GM12878 (cell line): Measurements from ENCODE around the gene F12.

ENCODE experiments used
- CEBPB ChIP-seq, 2 experiments: fragments of 150-350 bp in 1 of 2; IDR thresholded peaks; 2 replicates each; pipeline ENCODE4 v1.6.1; 2012 to 2014; ENCODE audit warnings: low read depth in 2 of 2, low read length in 2 of 2, borderline replicate concordance in 1 of 2, inconsistent platforms in 1 of 2
- CHD1 ChIP-seq: IDR thresholded peaks from 2 replicates; pipeline ENCODE4 v1.6.1; 2012; ENCODE audit warnings: low read depth, low read length, improper control_type of control experiment
- KDM1A ChIP-seq: fragments of 200-600 bp; sonication (generic); IDR thresholded peaks from 2 replicates; pipeline ENCODE4 v1.6.1; 2016; ENCODE audit warnings: borderline replicate concordance
- NRF1 ChIP-seq: conservative IDR thresholded peaks from 2 replicates; pipeline ENCODE4 v1.6.1; 2011; ENCODE audit warnings: mild to moderate bottlenecking, low read depth, low read length, improper control_type of control experiment
- POLR2A ChIP-seq: IDR thresholded peaks from 2 replicates; pipeline ENCODE4 v1.6.1; 2011; ENCODE audit warnings: low read depth, mild to moderate bottlenecking, low read length
- RCOR1 ChIP-seq: conservative IDR thresholded peaks from 2 replicates; pipeline ENCODE4 v1.6.1; 2012; ENCODE audit warnings: low read depth, low read length, improper control_type of control experiment
- SPI1 ChIP-seq: IDR thresholded peaks from 2 replicates; pipeline ENCODE4 v1.6.1; 2011; ENCODE audit warnings: low read depth, mild to moderate bottlenecking, low read length, moderate library complexity, borderline replicate concordance; ENCODE audit not compliant: insufficient read depth
- SRF ChIP-seq, 2 experiments: IDR thresholded peaks; 2 replicates each; pipeline ENCODE4 v1.6.1; 2011; ENCODE audit warnings: low read depth in 2 of 2, low read length in 2 of 2, mild to moderate bottlenecking in 1 of 2, moderate library complexity in 1 of 2
- TF ChIP-seq, protein P1 (sequence below): fragments of 450-650 bp; IDR thresholded peaks from 2 replicates; pipeline ENCODE4 v1.6.1; 2017; ENCODE audit warnings: mild to moderate bottlenecking
- TF ChIP-seq, protein P2 (sequence below), 3 experiments: IDR thresholded peaks in 2 of 3; conservative IDR thresholded peaks in 1 of 3; 2 replicates each; pipeline ENCODE4 v1.5.1; 2011; ENCODE audit warnings: low read depth in 3 of 3, low read length in 3 of 3, mild to moderate bottlenecking in 3 of 3, control low read depth in 2 of 3, moderate library complexity in 2 of 3, inconsistent platforms in 1 of 3, mixed read lengths in 1 of 3; ENCODE audit not compliant: control insufficient read depth in 2 of 3, insufficient read depth in 1 of 3; ENCODE audit errors: extremely low read depth in 1 of 3

- TF ChIP-seq RCOR1, result no peak
- TF ChIP-seq SRF (IDR thresholded peaks at IDR 0.05; ENCODE audit: low read depth in 2 of 2, low read length in 2 of 2), result no peak
- TF ChIP-seq KDM1A, result no peak
- TF ChIP-seq CEBPB (IDR thresholded peaks at IDR 0.05; ENCODE audit: borderline replicate concordance in 1 of 2, low read depth in 2 of 2, low read length in 2 of 2), result no peak
- no peak for TF ChIP-seq POLR2A
- TF ChIP-seq CHD1, result no peak
- peak; percentile 33; the same call in 1 of the 2 replicates for TF ChIP-seq SPI1
- TF ChIP-seq, protein P1, sequence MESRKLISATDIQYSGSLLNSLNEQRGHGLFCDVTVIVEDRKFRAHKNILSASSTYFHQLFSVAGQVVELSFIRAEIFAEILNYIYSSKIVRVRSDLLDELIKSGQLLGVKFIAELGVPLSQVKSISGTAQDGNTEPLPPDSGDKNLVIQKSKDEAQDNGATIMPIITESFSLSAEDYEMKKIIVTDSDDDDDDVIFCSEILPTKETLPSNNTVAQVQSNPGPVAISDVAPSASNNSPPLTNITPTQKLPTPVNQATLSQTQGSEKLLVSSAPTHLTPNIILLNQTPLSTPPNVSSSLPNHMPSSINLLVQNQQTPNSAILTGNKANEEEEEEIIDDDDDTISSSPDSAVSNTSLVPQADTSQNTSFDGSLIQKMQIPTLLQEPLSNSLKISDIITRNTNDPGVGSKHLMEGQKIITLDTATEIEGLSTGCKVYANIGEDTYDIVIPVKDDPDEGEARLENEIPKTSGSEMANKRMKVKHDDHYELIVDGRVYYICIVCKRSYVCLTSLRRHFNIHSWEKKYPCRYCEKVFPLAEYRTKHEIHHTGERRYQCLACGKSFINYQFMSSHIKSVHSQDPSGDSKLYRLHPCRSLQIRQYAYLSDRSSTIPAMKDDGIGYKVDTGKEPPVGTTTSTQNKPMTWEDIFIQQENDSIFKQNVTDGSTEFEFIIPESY, result no peak
- TF ChIP-seq, protein P2, sequence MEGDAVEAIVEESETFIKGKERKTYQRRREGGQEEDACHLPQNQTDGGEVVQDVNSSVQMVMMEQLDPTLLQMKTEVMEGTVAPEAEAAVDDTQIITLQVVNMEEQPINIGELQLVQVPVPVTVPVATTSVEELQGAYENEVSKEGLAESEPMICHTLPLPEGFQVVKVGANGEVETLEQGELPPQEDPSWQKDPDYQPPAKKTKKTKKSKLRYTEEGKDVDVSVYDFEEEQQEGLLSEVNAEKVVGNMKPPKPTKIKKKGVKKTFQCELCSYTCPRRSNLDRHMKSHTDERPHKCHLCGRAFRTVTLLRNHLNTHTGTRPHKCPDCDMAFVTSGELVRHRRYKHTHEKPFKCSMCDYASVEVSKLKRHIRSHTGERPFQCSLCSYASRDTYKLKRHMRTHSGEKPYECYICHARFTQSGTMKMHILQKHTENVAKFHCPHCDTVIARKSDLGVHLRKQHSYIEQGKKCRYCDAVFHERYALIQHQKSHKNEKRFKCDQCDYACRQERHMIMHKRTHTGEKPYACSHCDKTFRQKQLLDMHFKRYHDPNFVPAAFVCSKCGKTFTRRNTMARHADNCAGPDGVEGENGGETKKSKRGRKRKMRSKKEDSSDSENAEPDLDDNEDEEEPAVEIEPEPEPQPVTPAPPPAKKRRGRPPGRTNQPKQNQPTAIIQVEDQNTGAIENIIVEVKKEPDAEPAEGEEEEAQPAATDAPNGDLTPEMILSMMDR (IDR thresholded peaks at IDR 0.05 in 2 of 3, conservative IDR thresholded peaks at IDR 0.05 in 1 of 3; ENCODE audit: control insufficient read depth in 2 of 3, extremely low read depth in 1 of 3, insufficient read depth in 1 of 3, low read depth in 3 of 3, low read length in 3 of 3), result no peak
- no peak for TF ChIP-seq NRF1
Observed at GRCh38 chr5:177372034-177372896, 37.1 kb downstream of the F12 start.
